IMR-90 (cell line): Measurements from ENCODE around the gene ZNF609. TPM values are rescaled to one million over a fixed set of nuclear protein-coding genes. Genes with fewer than 3 reads are reported as not detected.

ENCODE experiments used
- ATAC-seq: fragments of 200-7000 bp; cut with Tn5 transposase; 2 replicates; pipeline ENCODE4 v1.9.1; 2020; ENCODE audit warnings: low read depth, mild to moderate bottlenecking, moderate library complexity
- BruUV-seq: library from RNA; stranded (reverse); fragments of 400-500 nt; replicated peaks from 2 replicates; lab custom pipeline; 2021; lab: Mats Ljungman, UMichigan
- CTCF ChIA-PET: fragments of 300-600 bp; formaldehyde crosslinking; extraction: SDS; loops from one replicate; lab custom pipeline; 2021; ENCODE audit warnings: antibody characterized with exemption; lab: Yijun Ruan, JAX
- POLR2A ChIA-PET: fragments of 300-600 bp; sonication (Branson Sonifier 250); formaldehyde crosslinking; loops from one replicate; lab custom pipeline; 2022; ENCODE audit warnings: antibody characterized with exemption; ENCODE audit not compliant: unreplicated experiment; lab: Charles Lee
- DNase-seq: peaks from one replicate; pipeline ENCODE4 v3.0.0; 2013
- H2AFZ ChIP-seq: replicated peaks from 2 replicates; pipeline ENCODE3; 2013; ENCODE audit warnings: low read length, mild to moderate bottlenecking; ENCODE audit not compliant: poor library complexity
- H2AK5ac ChIP-seq: 2 replicates; pipeline ENCODE4 v1.6.1; 2013; ENCODE audit warnings: low read depth, low read length, inconsistent platforms
- H2AK9ac ChIP-seq: replicated peaks from 2 replicates; pipeline ENCODE3; 2013; ENCODE audit warnings: mild to moderate bottlenecking, low read depth, low read length, moderate library complexity; ENCODE audit not compliant: poor library complexity
- H2BK120ac ChIP-seq: 2 replicates; pipeline ENCODE4 v1.6.1; 2013; ENCODE audit warnings: low read depth, low read length, inconsistent platforms
- H2BK15ac ChIP-seq: 3 replicates; pipeline ENCODE4 v1.6.1; 2013; ENCODE audit warnings: low read depth, low read length, inconsistent platforms
- H2BK20ac ChIP-seq: 2 replicates; pipeline ENCODE4 v1.6.1; 2013; ENCODE audit warnings: low read depth, mild to moderate bottlenecking, inconsistent platforms, low read length, moderate library complexity
- H2BK5ac ChIP-seq: 2 replicates; pipeline ENCODE4 v1.6.1; 2013; ENCODE audit warnings: mild to moderate bottlenecking, low read depth, low read length, inconsistent platforms; ENCODE audit not compliant: poor library complexity, severe bottlenecking
- H3K14ac ChIP-seq: replicated peaks from 2 replicates; pipeline ENCODE4 v1.6.1; 2013; ENCODE audit warnings: low read depth, low read length, inconsistent platforms
- H3K18ac ChIP-seq: 2 replicates; pipeline ENCODE4 v1.6.1; 2013; ENCODE audit warnings: low read depth, low read length, control low read depth
- H3K23ac ChIP-seq: 2 replicates; pipeline ENCODE4 v1.6.1; 2013; ENCODE audit warnings: low read depth, low read length, inconsistent platforms
- H3K27ac ChIP-seq: 2 replicates; pipeline ENCODE4 v1.5.1; 2013; ENCODE audit warnings: mild to moderate bottlenecking, control low read depth, low read length; ENCODE audit not compliant: insufficient read depth
- H3K27me3 ChIP-seq: 2 replicates; pipeline ENCODE4 v1.6.1; 2013; ENCODE audit warnings: low read length; ENCODE audit not compliant: control insufficient read depth, insufficient read depth
- H3K36me3 ChIP-seq: 2 replicates; pipeline ENCODE4 v1.6.1; 2013; ENCODE audit warnings: low read length, mixed read lengths; ENCODE audit not compliant: control insufficient read depth, insufficient read depth
- H3K4ac ChIP-seq: 2 replicates; pipeline ENCODE4 v1.6.1; 2013; ENCODE audit warnings: low read depth, low read length, inconsistent platforms
- H3K4me1 ChIP-seq: 2 replicates; pipeline ENCODE4 v1.6.1; 2013; ENCODE audit warnings: low read length, mixed read lengths; ENCODE audit not compliant: control insufficient read depth, insufficient read depth
- H3K4me2 ChIP-seq: 2 replicates; pipeline ENCODE4 v1.6.1; 2013; ENCODE audit warnings: low read depth, mild to moderate bottlenecking, control low read depth, low read length, moderate library complexity
- H3K4me3 ChIP-seq: 2 replicates; pipeline ENCODE4 v1.5.1; 2013; ENCODE audit warnings: low read depth, mild to moderate bottlenecking, control low read depth, low read length, moderate library complexity; ENCODE audit not compliant: insufficient read depth
- H3K56ac ChIP-seq: 2 replicates; pipeline ENCODE4 v1.6.1; 2013; ENCODE audit warnings: low read length, inconsistent platforms; ENCODE audit not compliant: insufficient read depth; ENCODE audit errors: extremely low read depth
- H3K79me1 ChIP-seq, 2 experiments: 2 replicates each; pipeline ENCODE4 v1.6.1; 2013; ENCODE audit warnings: low read length in 2 of 2, inconsistent platforms in 1 of 2, low read depth in 1 of 2
- H3K9ac ChIP-seq: 2 replicates; pipeline ENCODE4 v1.6.1; 2013; ENCODE audit warnings: low read depth, low read length, control low read depth
- H3K9me1 ChIP-seq: 2 replicates; pipeline ENCODE4 v1.6.1; 2013; ENCODE audit warnings: low read length, inconsistent platforms; ENCODE audit not compliant: insufficient read depth
- H3K9me3 ChIP-seq: 2 replicates; pipeline ENCODE4 v1.6.1; 2013; ENCODE audit warnings: low read length; ENCODE audit not compliant: control insufficient read depth, insufficient read depth
- H4K20me1 ChIP-seq: 2 replicates; pipeline ENCODE4 v1.6.1; 2013; ENCODE audit warnings: low read length, inconsistent platforms; ENCODE audit not compliant: insufficient read depth
- H4K5ac ChIP-seq: 2 replicates; pipeline ENCODE4 v1.6.1; 2013; ENCODE audit warnings: mild to moderate bottlenecking, low read depth, low read length, control low read depth
- H4K8ac ChIP-seq, 2 experiments: 2 replicates each; pipeline ENCODE4 v1.6.1; 2013; ENCODE audit warnings: low read depth in 2 of 2, low read length in 2 of 2, control low read depth in 1 of 2, inconsistent platforms in 1 of 2
- H4K91ac ChIP-seq: 2 replicates; pipeline ENCODE4 v1.6.1; 2013; ENCODE audit warnings: low read depth, low read length, inconsistent platforms; ENCODE audit not compliant: insufficient read depth
- BHLHE40 ChIP-seq: fragments of 150-350 bp; IDR thresholded peaks from 2 replicates; pipeline ENCODE4 v1.6.1; 2016; ENCODE audit warnings: mild to moderate bottlenecking, low read depth, low read length
- CEBPB ChIP-seq: IDR thresholded peaks from 2 replicates; pipeline ENCODE4 v1.6.1; 2012; ENCODE audit warnings: low read depth, low read length, improper control_type of control experiment
- CHD1 ChIP-seq: IDR thresholded peaks from 2 replicates; pipeline ENCODE4 v1.6.1; 2012; ENCODE audit warnings: low read depth, low read length, improper control_type of control experiment
- CTCF ChIP-seq: conservative IDR thresholded peaks from 2 replicates; pipeline ENCODE4 v1.5.1; 2012; ENCODE audit warnings: mild to moderate bottlenecking, low read depth, low read length, improper control_type of control experiment
- FOS ChIP-seq: fragments of 150-350 bp; IDR thresholded peaks from 2 replicates; pipeline ENCODE4 v1.6.1; 2016; ENCODE audit warnings: low read depth, low read length
- MAFK ChIP-seq: IDR thresholded peaks from 2 replicates; pipeline ENCODE4 v1.6.1; 2012; ENCODE audit warnings: low read depth, low read length, improper control_type of control experiment
- MAZ ChIP-seq: IDR thresholded peaks from 2 replicates; pipeline ENCODE4 v1.6.1; 2012; ENCODE audit warnings: low read depth, mild to moderate bottlenecking, low read length, improper control_type of control experiment, moderate library complexity, borderline replicate concordance
- MXI1 ChIP-seq: IDR thresholded peaks from 2 replicates; pipeline ENCODE4 v1.6.1; 2012; ENCODE audit warnings: low read depth, mild to moderate bottlenecking, low read length, moderate library complexity, borderline replicate concordance
- NFE2L2 ChIP-seq: fragments of 150-350 bp; IDR thresholded peaks from 2 replicates; pipeline ENCODE4 v1.6.1; 2016; ENCODE audit warnings: low read depth, mild to moderate bottlenecking, low read length
- POLR2A ChIP-seq: IDR thresholded peaks from 2 replicates; pipeline ENCODE4 v1.6.1; 2012; ENCODE audit warnings: mild to moderate bottlenecking, low read depth, low read length
- RAD21 ChIP-seq: IDR thresholded peaks from 2 replicates; pipeline ENCODE4 v1.6.1; 2012; ENCODE audit warnings: low read length, improper control_type of control experiment
- RCOR1 ChIP-seq: IDR thresholded peaks from 2 replicates; pipeline ENCODE4 v1.6.1; 2012; ENCODE audit warnings: mild to moderate bottlenecking, low read length, improper control_type of control experiment; ENCODE audit not compliant: insufficient replicate concordance
- RFX5 ChIP-seq: IDR thresholded peaks from 2 replicates; pipeline ENCODE4 v1.8.0; 2012; ENCODE audit warnings: low read depth, mild to moderate bottlenecking, low read length, moderate library complexity
- SMC3 ChIP-seq: fragments of 150-350 bp; IDR thresholded peaks from 2 replicates; pipeline ENCODE4 v1.6.1; 2016; ENCODE audit warnings: low read depth, mild to moderate bottlenecking, antibody characterized with exemption, low read length, moderate library complexity
- USF2 ChIP-seq: fragments of 150-350 bp; IDR thresholded peaks from 2 replicates; pipeline ENCODE4 v1.6.1; 2017; ENCODE audit warnings: mild to moderate bottlenecking, antibody characterized with exemption, low read length, low read depth
- WGBS, 2 experiments: methylation state at CpG; one replicate each; pipeline versions ENCODE4 v1.1.5 to v1.1.7; 2013; ENCODE audit warnings: missing lambda C conversion rate in 2 of 2; ENCODE audit not compliant: insufficient read length in 1 of 2; ENCODE audit errors: extremely low coverage in 2 of 2; 5-methylcytosine and 5-hydroxymethylcytosine counted together
- dilution Hi-C: fragments of 300-500 bp; cut with HindIII; formaldehyde crosslinking; loops from one replicate; pipeline ENCODE4 v1.14.3; 2018; ENCODE audit warnings: low sequenced_read_pairs; ENCODE audit not compliant: unreplicated experiment
- in situ Hi-C: fragments of 300-500 bp; cut with MboI; formaldehyde crosslinking; loops from 3 replicates; pipeline ENCODE4 v1.14.3; 2019; ENCODE audit warnings: low sequenced_read_pairs, inconsistent platforms, mixed read lengths
- intact Hi-C: fragments of 100-400 bp; cut with micrococcal nuclease; formaldehyde crosslinking; loops from 2 replicates; pipeline ENCODE4 v1.10.0; 2022
- polyA plus RNA-seq, 3 experiments: library from polyadenylated mRNA; depleted of rRNA; stranded (reverse); fragments of >200 nt; gene quantifications; 2 replicates each; pipeline ENCODE4 v1.2.3, GENCODE V29; 2012; ENCODE audit warnings: low replicate concordance in 1 of 3
- total RNA-seq: library from RNA; depleted of rRNA; stranded (reverse); fragments of >200 nt; gene quantifications from 2 replicates; pipeline ENCODE4 v1.2.3, GENCODE V29; 2012
- TF ChIP-seq, protein P1 (sequence below): fragments of 150-350 bp; IDR thresholded peaks from 2 replicates; pipeline ENCODE4 v1.6.1; 2016; ENCODE audit warnings: low read depth, mild to moderate bottlenecking, low read length, moderate library complexity, borderline replicate concordance

ZNF609 gene
- total and polyA plus RNA-seq, 2 of the 4 experiments (the other 2 are of a cell fraction): 10.4 to 12.5 TPM

GRCh38 chr15:64500695-64501395 is 40.5 kb downstream of the ZNF609 start:
- peaks cover 48% of the 10 kb centered on the region for H4K20me1 ChIP-seq

More at GRCh38 chr15:64500695-64501395, 40.5 kb downstream of the ZNF609 start:
- Histone ChIP-seq H2BK20ac (no peak overlapping the region), H3K27me3 (no peaks in the 10 kb centered on the region), H3K36me3 (peaks cover 23% of the 10 kb centered on the region), H3K4me3 (no peak overlapping the region), H2AK9ac (no peak overlapping the region), H4K5ac (no peak overlapping the region), H2BK15ac (no peak overlapping the region), H2BK5ac (no peak overlapping the region), H3K23ac (no peak overlapping the region), H3K9me3 (no peaks in the 10 kb centered on the region), H4K91ac (no peak overlapping the region), H2BK120ac (no peak overlapping the region), H4K8ac (no peak overlapping the region), H3K4me1 (peaks cover 15% of the 10 kb centered on the region), H3K9me1 (peaks cover 27% of the 10 kb centered on the region), H3K4me2 (no peak overlapping the region), H2AFZ (no peak overlapping the region), H3K14ac (no peak overlapping the region), H3K79me1 (peaks cover 51 to 89% of the 10 kb centered on the region in 2 experiments), H3K9ac (no peak overlapping the region), H2AK5ac (no peak overlapping the region), H3K18ac (no peak overlapping the region), H3K56ac (no peak overlapping the region), H3K4ac (no peak overlapping the region), H3K27ac (no peak overlapping the region)
- TF ChIP-seq NFE2L2 (no peak), CTCF (no peak), FOS (no peak), CHD1 (no peak), POLR2A (no peak), MXI1 (no peak), BHLHE40 (no peak), CEBPB (no peak), MAFK (no peak), RFX5 (no peak), USF2 (no peak), RCOR1 (no peak), SMC3 (no peak), MAZ (no peak), RAD21 (no peak)
- TF ChIP-seq, protein P1, sequence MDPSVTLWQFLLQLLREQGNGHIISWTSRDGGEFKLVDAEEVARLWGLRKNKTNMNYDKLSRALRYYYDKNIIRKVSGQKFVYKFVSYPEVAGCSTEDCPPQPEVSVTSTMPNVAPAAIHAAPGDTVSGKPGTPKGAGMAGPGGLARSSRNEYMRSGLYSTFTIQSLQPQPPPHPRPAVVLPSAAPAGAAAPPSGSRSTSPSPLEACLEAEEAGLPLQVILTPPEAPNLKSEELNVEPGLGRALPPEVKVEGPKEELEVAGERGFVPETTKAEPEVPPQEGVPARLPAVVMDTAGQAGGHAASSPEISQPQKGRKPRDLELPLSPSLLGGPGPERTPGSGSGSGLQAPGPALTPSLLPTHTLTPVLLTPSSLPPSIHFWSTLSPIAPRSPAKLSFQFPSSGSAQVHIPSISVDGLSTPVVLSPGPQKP: no peak
- WGBS, 2 experiments: no CpG with 5 or more reads among the region's 3 CpGs
- DNase-seq (no peak), ATAC-seq (no peak)
- in situ Hi-C loops (no loop called here), intact Hi-C loops (no loop called here), dilution Hi-C loops (no loop called here)
- CTCF ChIA-PET: interaction anchor here (1.8 kb wide), 1 partner anchor 153 kb away, joined by 5 read pairs; no protein-coding TSS in a partner anchor
- BruUV-seq: no TSS peak
- POLR2A ChIA-PET: interaction anchor here (0.6 kb wide), 2 partner anchors 40 to 1102 kb away, joined by 8 to 18 read pairs; partner anchors contain the start of gene ZNF609
